Activated T-cell treated with anti-CD3 and anti-CD28 coated beads, Interleukin-2, amount 50 U/mL, for 1 hour (primary cell): Measurements from ENCODE around the gene PRRG2.
A peak's percentile ranks its signal among the peaks of the same experiment; 100 is the strongest.

Source experiments
- DNase-seq: peaks from one replicate; pipeline ENCODE4 v3.0.0-alpha.2; 2020

The PRRG2 gene

GRCh38 chr19:49557641-49558325, 23.3 kb upstream of the PRRG2 start:
- DNase-seq: no peak

GRCh38 chr19:49558591-49558990, 22.5 kb upstream of the PRRG2 start:
- peak; percentile 38 for DNase-seq

DNA sequence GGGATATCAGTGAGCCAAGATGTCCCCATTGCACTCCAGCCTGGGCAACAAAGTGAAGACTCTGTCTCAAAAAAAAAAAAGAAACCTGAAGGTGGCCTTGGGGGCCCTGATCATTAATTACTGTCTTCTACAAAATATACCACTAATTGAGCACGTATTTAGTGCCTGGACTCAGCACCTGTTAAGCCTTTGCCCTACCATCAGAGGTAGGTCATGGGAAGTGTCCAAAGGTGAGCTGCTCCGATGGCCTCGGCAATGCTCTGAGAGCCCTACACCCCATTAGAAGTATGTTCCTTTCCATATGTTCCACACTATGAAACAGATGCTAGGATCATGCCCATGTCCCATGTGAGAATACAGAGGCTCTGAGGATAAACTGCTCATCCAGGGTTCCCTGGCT, 21.7 kb upstream of the PRRG2 start:
- no peak for DNase-seq

DNA sequence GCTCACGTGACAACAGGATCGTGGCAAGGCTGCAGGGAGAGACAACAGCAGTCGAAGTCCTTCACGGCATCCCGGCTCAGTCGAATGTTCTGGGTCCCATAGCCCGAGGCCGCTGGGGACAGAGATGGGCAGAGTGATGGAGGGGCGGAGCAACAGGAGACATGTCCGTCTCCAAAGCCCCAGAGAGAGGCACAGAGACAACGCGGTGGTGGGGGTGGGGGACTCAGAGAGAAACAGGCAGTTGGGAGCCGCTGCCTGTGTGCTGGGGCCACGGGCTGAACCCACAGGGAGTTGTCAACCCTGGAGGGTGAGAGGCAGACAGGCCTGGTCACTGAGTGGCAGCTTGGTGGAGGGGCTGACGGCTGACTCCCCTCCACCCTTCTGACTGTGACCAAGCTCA, 21.2 kb upstream of the PRRG2 start:
- DNase-seq: peak; percentile 40

DNA sequence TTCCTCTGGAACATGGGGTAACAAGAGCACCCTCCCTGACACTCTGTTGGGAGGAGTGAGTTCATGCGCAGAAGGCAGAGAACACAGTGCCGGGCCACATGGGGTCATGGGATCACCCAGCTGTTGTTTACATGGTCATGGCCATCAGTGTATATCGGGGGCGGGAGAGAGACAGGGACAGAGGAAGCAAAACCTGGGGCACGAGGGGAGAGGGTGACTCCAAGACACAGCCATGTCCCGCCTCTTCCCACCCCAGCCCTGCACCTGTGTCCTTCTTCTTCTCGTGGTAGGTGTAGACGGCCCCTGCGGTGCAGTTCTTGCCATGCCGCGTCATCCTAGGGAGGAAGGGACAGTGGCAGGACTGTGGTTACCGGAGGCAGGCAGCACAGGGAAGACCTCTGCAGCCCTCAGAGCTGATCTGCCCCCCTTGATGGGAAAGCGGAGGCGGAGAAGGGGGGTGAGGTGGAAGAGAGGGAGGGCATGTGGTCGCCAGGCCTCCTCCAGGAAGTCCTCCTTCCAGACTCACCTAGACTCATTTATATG, 20.7 kb upstream of the PRRG2 start:
- DNase-seq: peak; percentile 52

DNA sequence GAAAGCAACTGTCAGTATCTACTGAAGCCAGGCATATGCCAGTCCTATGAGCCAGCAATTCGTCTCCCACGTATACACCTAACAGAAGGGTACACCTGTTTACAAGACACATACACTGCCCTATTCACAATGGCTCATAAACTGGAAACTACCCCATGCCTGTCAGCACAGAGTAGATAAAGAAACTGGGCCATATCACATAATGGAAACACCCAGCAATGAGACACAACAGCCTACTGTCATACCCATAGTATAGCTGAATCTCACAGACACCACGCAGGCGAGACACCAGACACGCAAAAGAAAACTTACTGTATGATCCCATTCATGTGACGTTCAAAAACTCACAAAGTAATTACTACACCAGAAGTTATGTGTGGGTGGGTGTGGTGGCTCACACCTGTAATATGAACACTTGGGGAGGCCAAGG, 16.5 kb upstream of the PRRG2 start:
- DNase-seq: no peak

- no peak for DNase-seq
These were observed 15.9 kb upstream of the PRRG2 start for GRCh38 chr19:49565261-49565660.

- DNase-seq: no peak
These were observed 14.8 kb upstream of the PRRG2 start for GRCh38 chr19:49566302-49566701.

DNA sequence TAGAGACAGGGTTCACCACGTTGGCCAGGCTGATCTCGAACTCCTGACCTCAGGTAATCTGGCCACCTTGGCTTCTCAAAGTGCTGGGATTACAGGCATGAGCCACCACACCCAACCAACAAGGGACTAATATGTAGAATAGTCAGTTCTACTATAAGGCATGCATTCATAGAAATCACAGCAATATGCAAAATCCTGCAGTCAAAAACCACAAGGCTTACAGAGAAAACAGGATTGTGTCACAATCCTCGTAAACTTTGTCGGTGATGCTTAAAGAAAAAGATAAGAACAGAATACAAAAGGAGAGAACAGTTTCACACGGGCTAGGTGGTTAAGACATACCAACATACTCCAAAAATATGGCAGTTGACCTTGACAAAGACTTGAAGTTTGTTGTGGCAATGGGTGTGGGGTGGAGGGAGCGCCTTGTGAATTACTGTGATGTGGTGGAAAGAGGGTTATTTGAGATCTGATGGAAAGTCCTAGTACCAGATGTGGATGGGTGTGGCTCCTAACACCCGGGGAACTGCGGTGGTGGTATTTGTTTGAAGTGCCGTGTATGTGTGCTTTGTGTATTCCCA, 13.2 kb upstream of the PRRG2 start:
- peak; percentile 69 for DNase-seq

DNA sequence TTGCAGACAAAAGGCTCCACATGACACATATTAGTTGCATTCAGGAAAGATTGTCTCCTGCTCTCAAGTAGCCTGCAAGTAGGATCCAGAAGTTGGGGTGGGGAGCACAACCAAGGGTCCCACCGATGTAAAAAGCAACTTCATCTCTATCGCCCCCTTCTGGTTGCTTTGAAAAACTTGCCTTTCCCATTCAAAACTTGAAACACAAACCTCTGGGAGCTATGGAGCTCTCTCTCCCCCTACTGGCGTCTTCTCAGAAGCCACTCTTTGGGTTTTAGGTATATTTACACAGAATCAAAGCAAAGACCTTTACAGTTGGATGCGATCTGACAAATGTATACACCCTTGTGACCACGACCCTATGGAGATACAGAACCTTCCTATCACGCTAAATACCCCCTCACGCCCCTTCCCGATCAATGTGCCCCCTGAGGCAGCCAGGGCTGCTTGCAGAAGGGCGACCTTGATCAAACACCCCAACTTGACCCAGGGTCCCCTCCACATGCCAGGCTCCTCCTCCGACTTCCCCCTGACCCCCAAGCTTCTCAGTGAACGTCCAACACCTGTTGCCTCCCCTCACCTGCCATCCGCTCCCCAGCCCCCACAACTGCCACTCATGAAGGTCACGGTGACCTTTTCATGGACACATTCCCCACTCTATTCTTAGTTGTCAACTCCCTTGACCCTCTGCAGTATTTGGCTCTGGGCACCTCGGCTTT, 10.8 kb upstream of the PRRG2 start:
- DNase-seq: peak; percentile 56

GRCh38 chr19:49570997-49571676, 10.0 kb upstream of the PRRG2 start:
- no peak for DNase-seq

GRCh38 chr19:49573009-49573408, 8.1 kb upstream of the PRRG2 start:
- DNase-seq: no peak

GRCh38 chr19:49573425-49573824, 7.7 kb upstream of the PRRG2 start:
- DNase-seq: no peak

DNA sequence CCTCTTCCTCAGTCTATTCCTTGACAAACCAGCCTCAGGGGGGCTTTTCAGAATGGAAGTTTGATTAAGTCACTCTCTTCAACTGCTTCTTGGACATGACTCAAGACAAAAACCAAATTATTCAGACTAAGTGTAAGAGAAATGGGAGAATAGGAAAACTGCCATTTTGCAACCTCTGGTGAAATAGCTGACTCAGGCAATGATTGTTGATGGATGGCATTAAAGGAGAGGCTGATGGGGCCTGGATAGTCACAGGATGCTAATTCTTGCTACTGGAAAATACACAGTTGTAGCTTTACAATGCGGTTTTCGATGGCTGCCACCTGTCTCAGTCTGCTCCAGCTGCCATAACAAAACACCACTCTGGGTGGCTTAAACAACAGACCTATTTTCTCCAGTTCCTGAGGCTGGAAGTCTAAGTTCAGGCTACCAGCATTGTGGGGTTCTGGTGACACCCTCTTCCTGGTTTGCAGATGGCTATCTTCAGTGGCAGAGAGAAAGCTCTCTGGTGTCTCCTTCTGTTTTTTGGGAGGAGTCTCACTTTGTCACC, 6.8 kb upstream of the PRRG2 start:
- no peak for DNase-seq

DNA sequence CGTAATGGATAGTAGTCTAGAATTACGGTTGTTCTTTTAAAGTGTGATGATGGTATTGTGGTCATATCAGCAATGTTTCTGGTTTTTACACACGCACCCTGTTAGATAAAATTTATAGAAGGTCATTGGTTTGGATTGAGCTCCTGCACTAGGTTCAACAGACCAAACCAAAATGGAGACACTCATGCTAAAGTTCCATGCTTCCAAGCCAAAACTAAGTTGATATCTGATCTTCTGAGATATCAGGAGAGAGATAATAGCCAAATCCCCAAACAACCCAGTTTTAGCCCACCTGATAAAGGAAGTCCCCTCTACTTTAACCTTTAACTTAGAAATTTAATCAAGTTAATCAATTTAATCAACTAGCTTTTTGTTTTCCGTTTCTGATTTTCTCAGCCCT, 1.9 kb upstream of the PRRG2 start:
- no peak for DNase-seq

DNA sequence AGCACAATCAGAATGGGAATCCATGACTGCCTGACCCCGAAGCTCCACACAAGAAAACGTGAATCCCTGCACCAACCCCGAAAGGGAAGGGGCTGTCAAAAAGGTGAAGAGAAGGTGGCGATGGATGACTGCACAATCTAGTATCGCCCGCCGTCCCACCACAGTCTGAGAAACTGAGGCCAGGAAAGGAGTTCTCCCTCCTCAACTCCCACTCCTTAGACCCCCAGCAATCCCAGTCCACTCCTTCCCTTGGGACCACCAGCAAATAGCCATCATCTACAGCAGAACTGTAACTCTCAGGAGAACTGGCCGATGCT, 1.2 kb upstream of the PRRG2 start:
- DNase-seq: no peak

GRCh38 chr19:49580264-49581006, 681 bp upstream of the PRRG2 start, which contains the start of gene NOSIP:
TSS of gene NOSIP (minus strand) at chr19:49580556. CDS start at chr19:49560691, 19,865 bp downstream.
- peak; percentile 94 for DNase-seq

DNA sequence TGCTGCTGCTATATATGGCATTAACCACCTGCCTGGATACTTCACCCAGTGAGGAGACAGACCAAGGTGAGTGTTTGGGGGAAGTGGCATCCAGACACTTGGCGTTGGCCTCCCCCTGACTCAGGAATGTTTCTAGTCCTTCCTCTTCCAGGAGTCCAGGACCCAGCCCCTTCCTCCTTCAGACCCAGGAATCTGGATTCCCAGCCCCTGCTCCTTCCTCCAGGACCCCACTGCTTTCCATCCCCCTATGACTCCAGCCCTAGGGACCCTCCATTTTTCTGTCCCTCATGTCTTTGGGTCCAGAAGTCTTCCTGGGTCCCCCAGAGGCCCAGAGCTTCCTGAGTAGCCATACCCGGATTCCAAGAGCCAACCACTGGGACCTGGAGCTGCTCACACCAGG, 2.1 kb downstream of the PRRG2 start:
- no peak for DNase-seq

- DNase-seq: no peak
These were observed 3.9 kb downstream of the PRRG2 start for GRCh38 chr19:49585023-49585422.

- DNase-seq: no peak
These were observed 6.1 kb downstream of the PRRG2 start for GRCh38 chr19:49587227-49587626.

DNA sequence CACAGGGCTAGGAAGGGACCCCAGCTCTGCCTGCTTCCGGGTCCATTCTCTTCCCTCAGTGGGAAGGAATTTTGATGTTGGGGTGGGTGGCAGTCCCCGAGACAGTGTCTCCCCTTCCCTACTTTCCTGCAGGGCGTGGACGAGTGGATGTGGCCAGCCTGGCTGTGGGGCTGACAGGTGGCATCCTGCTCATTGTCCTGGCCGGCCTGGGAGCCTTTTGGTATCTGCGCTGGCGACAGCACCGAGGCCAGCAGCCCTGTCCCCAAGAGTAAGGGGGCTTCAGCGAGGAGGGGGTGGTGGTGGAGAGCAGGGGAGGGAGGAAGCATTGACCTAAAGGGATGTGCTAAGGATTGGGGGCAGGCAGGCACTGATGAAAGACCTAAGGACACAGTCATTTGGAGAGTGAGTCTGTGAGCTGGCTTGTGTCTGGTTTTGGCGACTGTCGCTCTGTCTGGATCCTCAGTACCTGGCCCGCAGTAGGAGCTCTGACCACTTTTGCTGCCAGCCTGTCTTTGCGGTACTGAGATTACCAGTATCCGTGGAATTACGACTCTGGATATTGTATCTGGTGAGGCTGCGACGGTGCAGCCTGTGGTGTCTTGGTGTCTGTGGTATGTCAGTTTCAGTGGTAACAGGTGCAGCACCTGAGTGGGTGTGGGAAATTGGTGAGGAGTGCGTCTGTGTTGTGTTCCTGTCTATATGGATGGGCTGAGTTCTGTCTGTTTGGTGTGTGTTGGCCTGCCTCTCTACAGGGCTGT, 7.4 kb downstream of the PRRG2 start:
- no peak for DNase-seq

GRCh38 chr19:49589502-49589905, 8.4 kb downstream of the PRRG2 start:
- DNase-seq: no peak
